IMR-90 (cell line): ENCODE results near the gene CETP.

Source experiments
- CEBPB ChIP-seq: IDR thresholded peaks from 2 replicates; pipeline ENCODE4 v1.6.1; 2012; ENCODE audit warnings: low read depth, low read length, improper control_type of control experiment
- CHD1 ChIP-seq: IDR thresholded peaks from 2 replicates; pipeline ENCODE4 v1.6.1; 2012; ENCODE audit warnings: low read depth, low read length, improper control_type of control experiment
- MAFK ChIP-seq: IDR thresholded peaks from 2 replicates; pipeline ENCODE4 v1.6.1; 2012; ENCODE audit warnings: low read depth, low read length, improper control_type of control experiment
- MXI1 ChIP-seq: IDR thresholded peaks from 2 replicates; pipeline ENCODE4 v1.6.1; 2012; ENCODE audit warnings: low read depth, mild to moderate bottlenecking, low read length, moderate library complexity, borderline replicate concordance
- POLR2A ChIP-seq: IDR thresholded peaks from 2 replicates; pipeline ENCODE4 v1.6.1; 2012; ENCODE audit warnings: mild to moderate bottlenecking, low read depth, low read length
- RAD21 ChIP-seq: IDR thresholded peaks from 2 replicates; pipeline ENCODE4 v1.6.1; 2012; ENCODE audit warnings: low read length, improper control_type of control experiment
- RCOR1 ChIP-seq: IDR thresholded peaks from 2 replicates; pipeline ENCODE4 v1.6.1; 2012; ENCODE audit warnings: mild to moderate bottlenecking, low read length, improper control_type of control experiment; ENCODE audit not compliant: insufficient replicate concordance
- RFX5 ChIP-seq: IDR thresholded peaks from 2 replicates; pipeline ENCODE4 v1.8.0; 2012; ENCODE audit warnings: low read depth, mild to moderate bottlenecking, low read length, moderate library complexity
- SMC3 ChIP-seq: fragments of 150-350 bp; IDR thresholded peaks from 2 replicates; pipeline ENCODE4 v1.6.1; 2016; ENCODE audit warnings: low read depth, mild to moderate bottlenecking, antibody characterized with exemption, low read length, moderate library complexity
- TF ChIP-seq, protein P1 (sequence below): conservative IDR thresholded peaks from 2 replicates; pipeline ENCODE4 v1.5.1; 2012; ENCODE audit warnings: mild to moderate bottlenecking, low read depth, low read length, improper control_type of control experiment
- TF ChIP-seq, protein P2 (sequence below): fragments of 150-350 bp; IDR thresholded peaks from 2 replicates; pipeline ENCODE4 v1.6.1; 2016; ENCODE audit warnings: low read depth, mild to moderate bottlenecking, low read length, moderate library complexity, borderline replicate concordance

DNA sequence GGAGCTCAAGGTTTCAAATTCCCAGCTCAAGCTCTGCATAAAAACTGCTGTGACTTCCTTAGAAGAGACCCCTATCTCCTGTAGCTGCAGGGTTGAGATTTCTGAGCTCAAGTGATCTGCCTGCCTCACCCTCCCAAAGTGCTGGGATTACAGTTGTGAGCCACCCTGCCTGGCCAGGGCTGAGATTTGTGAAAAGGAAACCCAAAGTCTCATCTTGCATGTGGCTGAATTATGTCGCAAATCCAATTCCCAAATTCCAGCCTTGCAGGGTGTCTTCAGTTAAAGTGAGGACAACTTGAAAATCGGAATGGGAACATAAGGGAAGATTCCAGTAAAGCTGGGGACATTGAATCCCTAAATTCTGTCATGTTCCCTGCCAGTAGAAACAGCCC is 14.2 kb upstream of the CETP start:
- TF ChIP-seq, protein P1, sequence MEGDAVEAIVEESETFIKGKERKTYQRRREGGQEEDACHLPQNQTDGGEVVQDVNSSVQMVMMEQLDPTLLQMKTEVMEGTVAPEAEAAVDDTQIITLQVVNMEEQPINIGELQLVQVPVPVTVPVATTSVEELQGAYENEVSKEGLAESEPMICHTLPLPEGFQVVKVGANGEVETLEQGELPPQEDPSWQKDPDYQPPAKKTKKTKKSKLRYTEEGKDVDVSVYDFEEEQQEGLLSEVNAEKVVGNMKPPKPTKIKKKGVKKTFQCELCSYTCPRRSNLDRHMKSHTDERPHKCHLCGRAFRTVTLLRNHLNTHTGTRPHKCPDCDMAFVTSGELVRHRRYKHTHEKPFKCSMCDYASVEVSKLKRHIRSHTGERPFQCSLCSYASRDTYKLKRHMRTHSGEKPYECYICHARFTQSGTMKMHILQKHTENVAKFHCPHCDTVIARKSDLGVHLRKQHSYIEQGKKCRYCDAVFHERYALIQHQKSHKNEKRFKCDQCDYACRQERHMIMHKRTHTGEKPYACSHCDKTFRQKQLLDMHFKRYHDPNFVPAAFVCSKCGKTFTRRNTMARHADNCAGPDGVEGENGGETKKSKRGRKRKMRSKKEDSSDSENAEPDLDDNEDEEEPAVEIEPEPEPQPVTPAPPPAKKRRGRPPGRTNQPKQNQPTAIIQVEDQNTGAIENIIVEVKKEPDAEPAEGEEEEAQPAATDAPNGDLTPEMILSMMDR = no peak
- TF ChIP-seq RFX5 (no peak), CEBPB (no peak), RAD21 (no peak), POLR2A (no peak; the same call in 1 of the 2 replicates), CHD1 (no peak), SMC3 (no peak), MXI1 (no peak), RCOR1 (no peak), MAFK (no peak)
- TF ChIP-seq, protein P2, sequence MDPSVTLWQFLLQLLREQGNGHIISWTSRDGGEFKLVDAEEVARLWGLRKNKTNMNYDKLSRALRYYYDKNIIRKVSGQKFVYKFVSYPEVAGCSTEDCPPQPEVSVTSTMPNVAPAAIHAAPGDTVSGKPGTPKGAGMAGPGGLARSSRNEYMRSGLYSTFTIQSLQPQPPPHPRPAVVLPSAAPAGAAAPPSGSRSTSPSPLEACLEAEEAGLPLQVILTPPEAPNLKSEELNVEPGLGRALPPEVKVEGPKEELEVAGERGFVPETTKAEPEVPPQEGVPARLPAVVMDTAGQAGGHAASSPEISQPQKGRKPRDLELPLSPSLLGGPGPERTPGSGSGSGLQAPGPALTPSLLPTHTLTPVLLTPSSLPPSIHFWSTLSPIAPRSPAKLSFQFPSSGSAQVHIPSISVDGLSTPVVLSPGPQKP = no peak
